SU-DHL-6 (cell line): ENCODE results near the gene KASH5.

ENCODE experiments used
- EZH2phosphoT487 ChIP-seq: fragments of 200-600 bp; sonication (generic), shearing (Covaris generic); conservative IDR thresholded peaks from 2 replicates; pipeline ENCODE4 v1.6.1; 2018; ENCODE audit warnings: mild to moderate bottlenecking, antibody characterized with exemption, low read length, moderate library complexity, mixed read lengths
- TF ChIP-seq, protein P1 (sequence below): fragments of 200-600 bp; sonication (generic); IDR thresholded peaks from one replicate; pipeline ENCODE4 v1.5.1; 2017; ENCODE audit warnings: antibody characterized with exemption, mild to moderate bottlenecking, low read length, moderate library complexity; ENCODE audit not compliant: insufficient read depth, poor library complexity, severe bottlenecking

DNA sequence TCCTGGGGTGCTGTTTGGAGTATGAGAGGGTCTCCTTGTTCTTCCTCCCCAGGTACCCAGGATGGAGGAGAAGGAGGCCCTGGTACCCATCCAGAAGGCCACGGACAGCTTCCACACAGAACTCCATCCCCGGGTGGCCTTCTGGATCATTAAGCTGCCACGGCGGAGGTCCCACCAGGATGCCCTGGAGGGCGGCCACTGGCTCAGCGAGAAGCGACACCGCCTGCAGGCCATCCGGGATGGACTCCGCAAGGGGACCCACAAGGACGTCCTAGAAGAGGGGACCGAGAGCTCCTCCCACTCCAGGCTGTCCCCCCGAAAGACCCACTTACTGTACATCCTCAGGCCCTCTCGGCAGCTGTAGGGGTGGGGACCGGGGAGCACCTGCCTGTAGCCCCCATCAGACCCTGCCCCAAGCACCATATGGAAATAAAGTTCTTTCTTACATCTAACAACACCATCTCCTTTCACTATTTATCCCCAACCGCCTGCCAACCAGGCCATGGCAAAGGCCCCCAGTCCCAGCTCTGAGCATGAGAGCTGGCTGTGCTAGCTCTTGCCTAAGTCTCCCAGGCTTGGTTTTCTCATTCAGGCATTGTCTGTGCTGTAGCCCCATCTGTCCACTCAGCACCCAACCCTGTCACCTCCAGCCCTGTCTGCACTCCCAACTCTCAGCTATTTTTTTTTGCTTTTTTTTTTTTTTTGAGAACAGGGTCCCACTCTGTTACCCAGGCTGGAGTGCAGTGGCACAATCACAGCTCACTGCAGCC lies 13.2 kb upstream of the KASH5 start:
- TF ChIP-seq, protein P1, sequence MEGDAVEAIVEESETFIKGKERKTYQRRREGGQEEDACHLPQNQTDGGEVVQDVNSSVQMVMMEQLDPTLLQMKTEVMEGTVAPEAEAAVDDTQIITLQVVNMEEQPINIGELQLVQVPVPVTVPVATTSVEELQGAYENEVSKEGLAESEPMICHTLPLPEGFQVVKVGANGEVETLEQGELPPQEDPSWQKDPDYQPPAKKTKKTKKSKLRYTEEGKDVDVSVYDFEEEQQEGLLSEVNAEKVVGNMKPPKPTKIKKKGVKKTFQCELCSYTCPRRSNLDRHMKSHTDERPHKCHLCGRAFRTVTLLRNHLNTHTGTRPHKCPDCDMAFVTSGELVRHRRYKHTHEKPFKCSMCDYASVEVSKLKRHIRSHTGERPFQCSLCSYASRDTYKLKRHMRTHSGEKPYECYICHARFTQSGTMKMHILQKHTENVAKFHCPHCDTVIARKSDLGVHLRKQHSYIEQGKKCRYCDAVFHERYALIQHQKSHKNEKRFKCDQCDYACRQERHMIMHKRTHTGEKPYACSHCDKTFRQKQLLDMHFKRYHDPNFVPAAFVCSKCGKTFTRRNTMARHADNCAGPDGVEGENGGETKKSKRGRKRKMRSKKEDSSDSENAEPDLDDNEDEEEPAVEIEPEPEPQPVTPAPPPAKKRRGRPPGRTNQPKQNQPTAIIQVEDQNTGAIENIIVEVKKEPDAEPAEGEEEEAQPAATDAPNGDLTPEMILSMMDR, result no peak
- TF ChIP-seq EZH2phosphoT487, result no peak
